ENCODE measurements around the gene KCNH1. TPM values are rescaled to one million over a fixed set of nuclear protein-coding genes. Genes with fewer than 3 reads are reported as not detected.

KCNH1 gene
- total RNA-seq, 2 donors from 2014 or later, result 0.32 to 0.33 TPM

- DNase-seq (ENCODE audit: low spot score), result no peak
- intact Hi-C loops (cut with DNase I), result no loop called here
These were observed 231.8 kb downstream of the KCNH1 start for GRCh38 chr1:210901981-210902770.

- intact Hi-C loops (cut with DNase I), result no loop called here
- DNase-seq (ENCODE audit: low spot score), result no peak
These were observed 233.1 kb downstream of the KCNH1 start for GRCh38 chr1:210900820-210901219.

DNA sequence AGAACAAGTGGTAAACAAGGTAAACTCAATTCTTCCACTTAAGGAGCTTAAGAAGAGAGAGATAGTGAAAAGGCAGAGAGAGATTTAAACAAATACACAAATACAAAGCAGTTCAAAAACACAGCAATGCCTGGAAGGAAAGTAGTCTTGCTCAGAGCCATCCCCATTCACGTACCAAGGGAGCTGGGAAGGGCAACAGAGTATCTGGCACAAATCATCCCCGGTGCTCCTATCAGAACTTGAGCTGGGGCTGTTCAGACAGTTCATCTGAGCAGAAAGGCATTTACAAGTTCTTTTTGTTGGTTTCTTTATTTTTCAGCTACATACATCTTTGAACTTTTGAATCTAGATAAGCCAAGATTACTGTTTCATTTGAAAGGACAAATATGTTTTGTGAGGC is 233.9 kb downstream of the KCNH1 start:
- DNase-seq (ENCODE audit: low spot score), result no peak
- intact Hi-C loops (cut with DNase I), result no loop called here

DNA sequence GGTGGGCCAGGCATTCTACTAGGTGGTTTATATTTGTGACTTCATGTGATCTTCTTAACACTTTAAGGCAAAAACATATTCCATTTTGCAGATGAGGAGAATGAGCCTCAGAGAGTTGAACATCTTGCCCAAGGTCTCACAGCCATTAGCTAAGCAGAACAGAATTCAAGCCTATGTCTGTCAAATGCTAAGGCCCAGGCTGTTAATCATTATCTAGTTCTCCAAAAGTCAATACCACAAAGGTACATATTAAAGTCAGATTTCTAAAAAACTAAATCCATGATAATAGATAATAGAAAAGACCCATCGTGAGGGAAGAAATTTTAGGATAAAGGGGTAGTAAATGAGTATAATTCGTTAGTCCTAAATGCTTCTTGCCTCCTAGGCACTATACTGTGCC is 234.3 kb downstream of the KCNH1 start:
- no peak for DNase-seq (ENCODE audit: low spot score)
- intact Hi-C loops (cut with DNase I), result no loop called here

DNA sequence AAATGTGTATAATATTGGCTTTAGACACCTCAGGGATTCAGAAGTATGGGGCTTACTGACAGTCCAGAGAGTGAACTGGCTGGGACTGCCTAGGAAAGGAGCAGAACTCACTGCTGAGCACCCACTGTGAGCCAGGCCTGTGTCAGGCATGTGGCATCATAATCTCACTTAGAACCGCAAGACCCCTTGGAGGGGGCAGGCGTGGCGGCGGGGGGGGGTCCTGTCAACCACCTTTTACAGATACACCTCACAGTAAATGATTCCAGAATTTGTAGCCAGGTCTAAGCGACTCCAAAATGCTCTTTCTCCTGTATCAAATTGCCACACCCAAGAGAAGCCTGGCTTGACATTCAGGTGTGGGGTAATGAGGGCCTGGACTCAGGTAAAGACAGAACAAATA is 235.5 kb downstream of the KCNH1 start:
- intact Hi-C loops (cut with DNase I), result no loop called here
- DNase-seq (ENCODE audit: low spot score), result no peak

GRCh38 chr1:210883821-210884220 is 250.1 kb downstream of the KCNH1 start:
- no peak for DNase-seq (ENCODE audit: low spot score)
- intact Hi-C loops (cut with DNase I), result no loop called here

DNA sequence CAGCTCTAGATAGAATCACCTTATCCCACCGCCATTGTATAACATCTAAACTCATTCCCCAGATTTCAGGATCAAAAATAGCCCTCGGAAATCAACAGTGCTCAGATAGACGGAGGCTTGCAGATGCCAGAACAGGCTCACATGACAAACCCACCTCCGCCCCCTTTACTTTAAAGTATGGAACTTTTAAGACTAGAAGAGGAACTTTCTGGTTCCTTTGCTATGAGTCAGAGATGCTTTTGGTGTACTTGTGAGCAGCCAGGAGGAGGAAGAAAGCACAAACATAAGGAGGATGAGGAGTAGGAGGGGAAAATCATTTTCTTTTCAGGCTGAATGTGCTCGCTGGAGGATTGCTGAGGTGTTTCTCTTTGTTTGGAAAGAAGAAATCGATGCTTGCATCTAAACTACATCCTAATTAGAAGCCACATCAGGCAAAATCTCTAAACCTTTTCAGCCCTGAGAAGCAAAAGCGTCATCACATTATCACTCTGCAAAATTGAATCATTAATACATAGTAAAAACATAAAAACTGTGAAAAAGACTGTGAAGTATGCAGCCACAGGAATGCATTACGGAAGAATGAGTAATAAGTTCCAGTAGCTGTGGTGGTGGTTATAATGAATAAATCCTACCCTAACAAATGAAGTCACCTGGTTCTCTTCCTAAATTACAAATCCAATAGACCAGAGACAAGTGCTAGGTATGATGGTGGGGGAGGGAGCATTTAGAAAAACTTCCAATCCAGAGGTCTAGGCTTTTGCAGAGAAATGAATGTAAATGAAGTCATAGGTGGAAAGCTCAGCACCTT is 251.3 kb downstream of the KCNH1 start:
- intact Hi-C loops (cut with DNase I), result no loop called here
- no peak for DNase-seq (ENCODE audit: low spot score)

DNA sequence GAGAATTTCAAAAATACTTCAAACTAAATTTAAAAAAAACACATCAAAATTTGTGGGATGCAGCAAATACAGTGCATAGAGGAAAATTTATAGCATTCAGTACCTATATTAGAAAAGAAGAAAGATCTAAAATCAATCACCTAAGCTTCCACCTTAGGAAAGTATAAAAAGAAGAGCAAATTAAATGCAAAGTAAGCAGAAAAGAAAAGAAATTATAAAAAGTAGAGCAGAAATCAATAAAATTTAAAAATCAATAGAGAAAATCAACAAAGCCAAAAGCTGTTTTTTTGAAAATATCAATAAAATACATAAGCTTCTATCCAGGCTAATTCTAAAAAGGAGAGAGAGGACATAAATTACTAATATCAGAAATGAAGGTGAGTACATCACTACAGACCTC is 255.4 kb downstream of the KCNH1 start:
- DNase-seq (ENCODE audit: low spot score), result no peak
- intact Hi-C loops (cut with DNase I), result no loop called here

DNA sequence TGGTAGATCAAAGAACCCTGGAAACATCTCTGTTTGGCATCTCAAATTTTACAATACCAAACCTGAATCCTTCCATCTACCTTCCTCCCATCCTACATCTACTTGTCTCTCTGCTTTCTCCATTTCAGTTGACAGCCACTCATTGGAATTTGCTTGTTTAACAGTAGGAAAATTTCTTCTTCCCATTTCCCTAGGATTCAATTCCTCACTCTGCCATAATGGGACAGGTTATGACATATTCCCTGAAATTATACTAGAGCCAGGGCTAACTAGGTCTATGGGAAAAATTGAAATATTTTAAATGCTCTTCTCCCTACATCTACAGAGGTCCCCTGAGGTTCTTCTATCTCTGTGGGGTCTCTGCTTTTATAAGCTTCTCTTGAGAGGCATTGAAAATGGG is 257.7 kb downstream of the KCNH1 start:
- intact Hi-C loops (cut with DNase I), result no loop called here
- DNase-seq (ENCODE audit: low spot score), result no peak

DNA sequence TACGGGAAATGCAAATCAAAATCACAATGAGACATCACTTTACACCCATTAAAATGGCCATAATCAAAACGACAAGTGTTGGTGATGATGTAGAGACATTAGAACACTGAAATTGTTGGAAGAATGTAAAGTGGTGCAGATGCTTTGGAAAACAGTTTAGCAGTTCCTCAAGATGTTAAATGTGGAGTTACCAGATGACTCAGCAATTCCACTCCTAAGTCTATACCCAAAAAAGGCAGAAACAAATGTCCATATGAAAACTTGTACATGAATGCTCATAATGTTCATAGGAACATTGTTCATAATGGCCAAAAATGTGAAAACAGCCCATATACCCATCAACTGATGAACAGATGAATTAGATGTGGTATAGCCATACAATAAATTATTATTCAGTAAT is 267.4 kb downstream of the KCNH1 start:
- no peak for DNase-seq (ENCODE audit: low spot score)
- intact Hi-C loops (cut with DNase I), result no loop called here

GRCh38 chr1:210857705-210858104 is 276.2 kb downstream of the KCNH1 start:
- no peak for DNase-seq (ENCODE audit: low spot score)

GRCh38 chr1:210857146-210857663 is 276.7 kb downstream of the KCNH1 start:
- no peak for DNase-seq (ENCODE audit: low spot score)
- intact Hi-C loops (cut with DNase I), result no loop called here

More at GRCh38 chr1:210857705-210858104, 276.2 kb downstream of the KCNH1 start:
- intact Hi-C loops (cut with DNase I), result no loop called here

- intact Hi-C loops (cut with DNase I), result no loop called here
- no peak for DNase-seq (ENCODE audit: low spot score)
These were observed 278.5 kb downstream of the KCNH1 start for GRCh38 chr1:210855440-210855839.

- no peak for DNase-seq (ENCODE audit: low spot score)
- intact Hi-C loops (cut with DNase I), result no loop called here
These were observed 280.7 kb downstream of the KCNH1 start for GRCh38 chr1:210853276-210853675.

DNA sequence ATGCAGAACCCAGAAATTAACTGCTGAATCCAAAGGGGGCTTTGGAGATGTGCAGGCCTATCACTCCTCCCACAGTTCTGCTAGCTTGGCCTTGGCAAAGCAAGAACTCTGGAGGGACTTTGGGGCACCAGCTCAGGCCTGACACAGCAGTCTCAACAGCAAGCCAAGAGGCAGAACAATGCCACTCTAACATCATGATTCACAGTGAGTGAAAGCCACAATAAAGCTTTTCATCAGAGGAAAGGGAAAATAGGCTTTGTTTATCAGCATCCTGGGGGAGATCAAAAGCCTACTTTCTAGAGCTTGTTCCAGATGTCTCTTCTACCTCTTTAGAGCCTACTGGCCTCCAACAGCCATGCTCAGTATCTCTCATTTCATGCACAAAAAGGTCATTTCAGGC is 283.4 kb downstream of the KCNH1 start:
- intact Hi-C loops (cut with DNase I), result no loop called here

GRCh38 chr1:210848474-210848873 is 285.5 kb downstream of the KCNH1 start:
- no peak for DNase-seq (ENCODE audit: low spot score)
- intact Hi-C loops (cut with DNase I), result no loop called here

More for the DNA sequence above, 283.4 kb downstream of the KCNH1 start:
- DNase-seq (ENCODE audit: low spot score), result no peak

- intact Hi-C loops (cut with DNase I), result no loop called here
- DNase-seq (ENCODE audit: low spot score), result no peak
These were observed 291.9 kb downstream of the KCNH1 start for GRCh38 chr1:210841926-210842625.

DNA sequence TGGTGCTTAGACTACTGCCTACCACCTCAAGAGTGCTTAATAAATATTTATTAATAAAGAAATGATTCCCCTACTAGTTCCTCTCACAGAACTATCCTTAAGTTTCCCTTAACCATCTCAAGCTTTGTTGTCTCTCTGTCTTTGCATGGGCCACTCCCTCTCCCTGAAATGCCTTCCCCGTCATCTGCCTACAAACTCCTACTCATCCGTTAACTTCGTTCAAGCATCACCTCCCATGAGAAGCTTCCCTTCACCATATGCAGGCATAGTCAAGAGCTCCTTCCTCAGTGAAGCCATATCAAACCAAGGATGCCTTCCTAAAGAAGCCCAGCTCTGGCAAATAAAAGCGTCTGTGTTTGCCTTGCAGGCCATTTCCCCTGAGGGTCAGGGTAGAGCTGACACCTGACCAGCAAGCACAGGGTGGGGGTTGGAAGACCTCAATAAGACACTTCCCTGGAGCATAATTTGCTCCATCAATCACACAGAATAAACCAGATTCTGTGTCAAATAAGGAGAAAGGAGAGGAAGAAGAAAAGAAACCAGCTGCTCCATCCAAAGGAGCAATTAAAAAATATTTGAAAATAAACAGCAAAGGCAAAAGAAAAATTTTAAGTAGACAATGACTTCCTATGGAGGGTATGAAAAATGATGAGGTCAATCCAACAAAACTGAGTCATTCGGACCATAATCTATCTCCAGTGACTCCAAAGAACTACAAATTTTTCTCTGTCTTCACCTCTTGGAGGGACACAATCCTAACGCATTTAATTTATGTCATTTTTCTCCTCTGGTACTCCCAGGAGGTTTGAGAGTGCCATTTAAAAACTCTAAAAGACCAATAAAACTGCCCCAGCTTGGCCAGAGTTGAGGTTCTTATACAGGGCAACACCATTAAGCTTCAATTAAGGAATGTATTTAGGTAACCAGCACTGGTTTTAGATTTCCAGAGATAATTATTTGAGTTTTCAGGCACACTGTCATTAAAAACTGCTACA is 303.6 kb downstream of the KCNH1 start:
- intact Hi-C loops (cut with DNase I), result no loop called here
- no peak for DNase-seq (ENCODE audit: low spot score)
